DOHH2 (cell line): Measurements from ENCODE around the gene ARL8B.

Experiments
- EZH2phosphoT487 ChIP-seq: fragments of 200-600 bp; sonication (generic); IDR thresholded peaks from 2 replicates; pipeline ENCODE4 v1.6.1; 2017; ENCODE audit warnings: borderline replicate concordance, mild to moderate bottlenecking, antibody characterized with exemption, low read length, moderate library complexity, mixed read lengths
- TF ChIP-seq, protein P1 (sequence below): fragments of 200-600 bp; sonication (generic); IDR thresholded peaks from one replicate; pipeline ENCODE4 v1.5.1; 2014; ENCODE audit warnings: antibody characterized with exemption, mild to moderate bottlenecking, low read depth, low read length; ENCODE audit not compliant: poor library complexity, severe bottlenecking

- TF ChIP-seq, protein P1, sequence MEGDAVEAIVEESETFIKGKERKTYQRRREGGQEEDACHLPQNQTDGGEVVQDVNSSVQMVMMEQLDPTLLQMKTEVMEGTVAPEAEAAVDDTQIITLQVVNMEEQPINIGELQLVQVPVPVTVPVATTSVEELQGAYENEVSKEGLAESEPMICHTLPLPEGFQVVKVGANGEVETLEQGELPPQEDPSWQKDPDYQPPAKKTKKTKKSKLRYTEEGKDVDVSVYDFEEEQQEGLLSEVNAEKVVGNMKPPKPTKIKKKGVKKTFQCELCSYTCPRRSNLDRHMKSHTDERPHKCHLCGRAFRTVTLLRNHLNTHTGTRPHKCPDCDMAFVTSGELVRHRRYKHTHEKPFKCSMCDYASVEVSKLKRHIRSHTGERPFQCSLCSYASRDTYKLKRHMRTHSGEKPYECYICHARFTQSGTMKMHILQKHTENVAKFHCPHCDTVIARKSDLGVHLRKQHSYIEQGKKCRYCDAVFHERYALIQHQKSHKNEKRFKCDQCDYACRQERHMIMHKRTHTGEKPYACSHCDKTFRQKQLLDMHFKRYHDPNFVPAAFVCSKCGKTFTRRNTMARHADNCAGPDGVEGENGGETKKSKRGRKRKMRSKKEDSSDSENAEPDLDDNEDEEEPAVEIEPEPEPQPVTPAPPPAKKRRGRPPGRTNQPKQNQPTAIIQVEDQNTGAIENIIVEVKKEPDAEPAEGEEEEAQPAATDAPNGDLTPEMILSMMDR = no peak
- TF ChIP-seq EZH2phosphoT487 = no peak
These were observed 74.9 kb downstream of the ARL8B start for GRCh38 chr3:5197022-5197421.
